HEK293 (cell line): ENCODE data around the gene PTPN18.

Experiments
- FEZF1 ChIP-seq: fragments of 450-650 bp; formaldehyde crosslinking; IDR thresholded peaks from 2 replicates; pipeline ENCODE4 v1.5.1; 2016; ENCODE audit warnings: missing biosample characterization, missing genetic modification characterization
- HOXD13 ChIP-seq: sonication (generic); formaldehyde crosslinking; IDR thresholded peaks from 2 replicates; pipeline ENCODE4 v1.8.0; 2022; ENCODE audit warnings: missing genetic modification reagents, borderline replicate concordance
- PATZ1 ChIP-seq: fragments of 450-650 bp; formaldehyde crosslinking; IDR thresholded peaks from 2 replicates; pipeline ENCODE4 v1.5.1; 2016; ENCODE audit warnings: missing biosample characterization, missing genetic modification characterization
- PBX3 ChIP-seq: sonication (generic); formaldehyde crosslinking; IDR thresholded peaks from 2 replicates; pipeline ENCODE4 v1.8.1; 2022; ENCODE audit warnings: mild to moderate bottlenecking, moderate library complexity, missing genetic modification reagents
- PRDM1 ChIP-seq: fragments of 450-650 bp; formaldehyde crosslinking; IDR thresholded peaks from 2 replicates; pipeline ENCODE4; 2016; ENCODE audit warnings: missing biosample characterization, missing genetic modification characterization
- REST ChIP-seq: fragments of 450-650 bp; formaldehyde crosslinking; IDR thresholded peaks from 2 replicates; pipeline ENCODE4 v1.5.1; 2016; ENCODE audit warnings: missing biosample characterization, missing genetic modification characterization
- YY1 ChIP-seq: fragments of 450-650 bp; formaldehyde crosslinking; IDR thresholded peaks from 2 replicates; pipeline ENCODE4 v1.5.1; 2018; ENCODE audit warnings: missing biosample characterization, missing genetic modification characterization
- ZBTB7A ChIP-seq: fragments of 450-650 bp; formaldehyde crosslinking; IDR thresholded peaks from 2 replicates; pipeline ENCODE4 v1.5.1; 2016; ENCODE audit warnings: low read depth, missing biosample characterization, missing genetic modification characterization
- ZNF37A ChIP-seq: fragments of 450-650 bp; IDR thresholded peaks from 2 replicates; pipeline ENCODE4 v1.5.1; 2018; ENCODE audit warnings: missing biosample characterization, missing genetic modification characterization
- ZNF513 ChIP-seq: fragments of 450-650 bp; IDR thresholded peaks from 2 replicates; pipeline ENCODE4 v1.5.1; 2018; ENCODE audit warnings: missing biosample characterization, missing genetic modification characterization
- ZNF645 ChIP-seq: fragments of 450-650 bp; formaldehyde crosslinking; IDR thresholded peaks from 2 replicates; pipeline ENCODE4; 2016; ENCODE audit warnings: missing biosample characterization, missing genetic modification characterization
- ZNF654 ChIP-seq: fragments of 450-650 bp; formaldehyde crosslinking; IDR thresholded peaks from 2 replicates; pipeline ENCODE4 v1.5.1; 2016; ENCODE audit warnings: low read depth, missing biosample characterization, missing genetic modification characterization
- ZNF792 ChIP-seq: fragments of 450-650 bp; formaldehyde crosslinking; IDR thresholded peaks from 2 replicates; pipeline ENCODE4 v1.5.1; 2016; ENCODE audit warnings: missing biosample characterization, missing genetic modification characterization
- ZSCAN30 ChIP-seq: fragments of 450-650 bp; IDR thresholded peaks from 2 replicates; pipeline ENCODE4 v1.5.1; 2018; ENCODE audit warnings: missing biosample characterization, mild to moderate bottlenecking, missing genetic modification characterization, moderate library complexity

GRCh38 chr2:130327703-130328527, 27.9 kb upstream of the PTPN18 start:
- TF ChIP-seq ZNF513 (tag by site-specific recombination) (no peak), PRDM1 (no peak), REST (no peak), ZSCAN30 (tag by site-specific recombination) (no peak), ZNF792 (tag by site-specific recombination) (no peak), ZNF37A (tag by site-specific recombination) (no peak), HOXD13 (no peak), PATZ1 (tag by site-specific recombination) (no peak), ZNF654 (tag by site-specific recombination) (no peak), YY1 (tag by site-specific recombination) (no peak), PBX3 (CRISPR knock-in tag) (no peak), FEZF1 (tag by site-specific recombination) (no peak), ZNF645 (tag by site-specific recombination) (no peak), ZBTB7A (tag by site-specific recombination) (no peak)
